ENCODE data around the gene USP38.
"Not testable (repeated sequence)": the region's sequence is repeated elsewhere in the genome, so short reads cannot be mapped to it uniquely, and the experiment has no call there.

The USP38 gene

GRCh38 chr4:143267690-143268089 is 83.0 kb downstream of the USP38 start:
- DNase-seq (ENCODE audit: low read depth in 2 of 2): not testable (repeated sequence)

GRCh38 chr4:143270256-143270838 is 85.6 kb downstream of the USP38 start:
- no peak for DNase-seq (ENCODE audit: low read depth in 2 of 2)
